Lower leg skin (tissue), 4 donors: Measurements from ENCODE around the gene STX16. TPM values are rescaled to one million over a fixed set of nuclear protein-coding genes. Genes with fewer than 3 reads are reported as not detected.

Experiments
- DNase-seq, 2 donors: peaks; one replicate each; pipeline ENCODE4 v3.0.0-alpha.2; 2019; ENCODE audit warnings: low spot score in 2 of 2
- H3K4me3 ChIP-seq: fragments of 200-600 bp; sonication (generic); 2 replicates; pipeline ENCODE4 v1.5.1; 2017; ENCODE audit warnings: mild to moderate bottlenecking, low read depth; ENCODE audit not compliant: poor library complexity, severe bottlenecking
- POLR2A ChIP-seq, 2 donors: fragments of 450-650 bp; IDR thresholded peaks; one replicate each; pipeline ENCODE4 v1.6.1; 2016 to 2017; ENCODE audit warnings: antibody characterized with exemption in 2 of 2, mild to moderate bottlenecking in 1 of 2, moderate library complexity in 1 of 2
- WGBS, 2 donors: methylation state at CpG; one replicate each; pipeline ENCODE4 v1.1.5; 2018; 5-methylcytosine and 5-hydroxymethylcytosine counted together
- intact Hi-C: fragments of 100-400 bp; cut with DNase I; formaldehyde crosslinking; loops from one replicate; pipeline ENCODE4 v1.15.0; 2023; ENCODE audit warnings: low total_unique reads
- total RNA-seq, 4 donors: library from RNA; depleted of rRNA; stranded (reverse); fragments of >200 nt; gene quantifications; one replicate each; pipeline ENCODE4 v1.1.0, GENCODE V29; 2016
- TF ChIP-seq, protein P1 (sequence below), 3 donors: fragments of 450-650 bp; IDR thresholded peaks; one replicate each; pipeline ENCODE4 v1.5.1; 2016; ENCODE audit warnings: antibody characterized with exemption in 3 of 3, mild to moderate bottlenecking in 3 of 3, moderate library complexity in 2 of 3

Gene STX16
- total RNA-seq, 4 donors from 2014 or later = 36.0 to 52.1 (median 44.2) TPM

DNA sequence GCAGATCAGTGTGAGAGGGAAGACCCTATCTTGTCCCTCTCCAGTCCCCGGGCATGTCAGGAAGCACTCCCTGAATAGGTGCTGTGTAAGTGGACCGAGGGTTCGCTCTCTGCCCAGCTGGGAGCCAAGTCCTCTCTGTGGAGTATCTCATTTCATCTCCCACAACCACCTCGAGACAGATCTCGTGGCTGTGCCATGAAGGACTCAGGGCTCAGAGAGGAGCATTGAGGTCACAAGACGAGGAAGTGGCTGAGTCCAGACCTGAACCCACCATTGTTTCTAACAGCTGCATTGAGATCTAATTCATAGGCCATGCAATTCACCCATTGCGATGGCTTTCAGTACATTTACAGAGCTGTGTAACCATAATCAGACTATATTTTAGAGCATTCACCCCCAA, 34.7 kb upstream of the STX16 start:
- H3K4me3 ChIP-seq = no peak overlapping the region
- intact Hi-C loops = no loop called here
- no peak for DNase-seq
- WGBS, 2 donors = 81 to 93% methylated on average over 7 of the region's 7 CpGs
- no peak for TF ChIP-seq POLR2A (IDR thresholded peaks at IDR 0.05)
- TF ChIP-seq, protein P1, sequence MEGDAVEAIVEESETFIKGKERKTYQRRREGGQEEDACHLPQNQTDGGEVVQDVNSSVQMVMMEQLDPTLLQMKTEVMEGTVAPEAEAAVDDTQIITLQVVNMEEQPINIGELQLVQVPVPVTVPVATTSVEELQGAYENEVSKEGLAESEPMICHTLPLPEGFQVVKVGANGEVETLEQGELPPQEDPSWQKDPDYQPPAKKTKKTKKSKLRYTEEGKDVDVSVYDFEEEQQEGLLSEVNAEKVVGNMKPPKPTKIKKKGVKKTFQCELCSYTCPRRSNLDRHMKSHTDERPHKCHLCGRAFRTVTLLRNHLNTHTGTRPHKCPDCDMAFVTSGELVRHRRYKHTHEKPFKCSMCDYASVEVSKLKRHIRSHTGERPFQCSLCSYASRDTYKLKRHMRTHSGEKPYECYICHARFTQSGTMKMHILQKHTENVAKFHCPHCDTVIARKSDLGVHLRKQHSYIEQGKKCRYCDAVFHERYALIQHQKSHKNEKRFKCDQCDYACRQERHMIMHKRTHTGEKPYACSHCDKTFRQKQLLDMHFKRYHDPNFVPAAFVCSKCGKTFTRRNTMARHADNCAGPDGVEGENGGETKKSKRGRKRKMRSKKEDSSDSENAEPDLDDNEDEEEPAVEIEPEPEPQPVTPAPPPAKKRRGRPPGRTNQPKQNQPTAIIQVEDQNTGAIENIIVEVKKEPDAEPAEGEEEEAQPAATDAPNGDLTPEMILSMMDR (IDR thresholded peaks at IDR 0.05) = no peak

DNA sequence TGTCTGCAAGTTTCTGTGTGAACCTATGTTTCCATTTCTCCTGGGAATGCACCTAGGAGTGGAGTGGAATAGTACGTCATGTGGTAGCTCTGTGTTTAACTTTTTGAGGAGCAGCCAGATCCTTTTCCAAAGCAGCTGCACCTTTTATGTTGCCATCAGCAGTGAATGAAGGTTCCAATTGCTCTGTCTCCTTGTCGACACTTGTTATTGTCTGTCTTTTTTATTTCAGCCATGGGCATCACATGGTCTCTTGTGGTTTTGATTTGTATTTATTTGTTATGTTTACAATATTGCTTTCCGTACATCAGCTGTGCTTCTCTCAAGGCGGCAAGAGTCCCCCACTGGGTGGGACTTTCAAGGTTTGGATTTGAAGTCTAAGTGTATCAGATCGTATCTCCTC, 33.9 kb upstream of the STX16 start:
- TF ChIP-seq, protein P1 (IDR thresholded peaks at IDR 0.05) = no peak
- no peak for TF ChIP-seq POLR2A (IDR thresholded peaks at IDR 0.05)
- DNase-seq = no peak
- intact Hi-C loops = no loop called here
- WGBS, 2 donors = 95 to 96% methylated on average over 5 of the region's 5 CpGs
- H3K4me3 ChIP-seq = no peak overlapping the region

DNA sequence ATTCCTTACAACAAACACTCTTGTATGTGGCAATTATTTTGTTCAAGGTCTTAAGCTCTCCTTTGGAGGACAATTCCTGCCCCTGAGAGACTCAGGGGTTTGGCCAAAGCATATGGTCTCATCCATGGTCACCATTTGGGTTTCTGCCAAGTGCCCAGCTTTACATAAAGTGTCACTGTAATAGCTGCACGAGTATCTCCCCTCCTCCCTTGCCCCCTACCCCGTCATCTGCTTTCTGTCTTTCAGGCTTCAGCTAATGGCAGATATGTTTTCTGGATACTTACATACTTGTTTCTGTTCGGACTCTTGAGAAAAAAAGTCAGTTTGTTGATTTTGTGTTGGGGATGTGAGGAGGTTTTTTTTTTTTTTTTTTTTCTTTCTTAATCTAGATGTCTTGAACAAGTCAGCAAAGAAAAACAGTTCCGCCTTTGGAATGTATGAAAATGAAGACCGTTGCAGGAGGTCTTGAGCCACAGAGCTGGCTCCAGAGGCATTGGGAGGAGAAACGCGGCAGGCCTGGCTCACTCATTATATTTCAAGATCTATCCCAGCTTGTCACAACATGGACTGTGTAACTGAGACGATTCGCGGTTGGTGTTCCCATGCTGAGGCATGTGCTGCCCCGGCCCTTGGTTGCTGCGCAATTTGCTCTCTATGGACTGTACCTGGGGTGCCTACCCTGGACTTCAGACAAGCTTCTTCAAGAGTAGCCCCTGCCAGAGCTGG, 32.6 kb upstream of the STX16 start:
- 32 to 40% methylated on average over 12 of the region's 12 CpGs for WGBS, 2 donors
- DNase-seq = no peak
- intact Hi-C loops = no loop called here
- no peak overlapping the region for H3K4me3 ChIP-seq
- TF ChIP-seq, protein P1 (IDR thresholded peaks at IDR 0.05) = no peak

DNA sequence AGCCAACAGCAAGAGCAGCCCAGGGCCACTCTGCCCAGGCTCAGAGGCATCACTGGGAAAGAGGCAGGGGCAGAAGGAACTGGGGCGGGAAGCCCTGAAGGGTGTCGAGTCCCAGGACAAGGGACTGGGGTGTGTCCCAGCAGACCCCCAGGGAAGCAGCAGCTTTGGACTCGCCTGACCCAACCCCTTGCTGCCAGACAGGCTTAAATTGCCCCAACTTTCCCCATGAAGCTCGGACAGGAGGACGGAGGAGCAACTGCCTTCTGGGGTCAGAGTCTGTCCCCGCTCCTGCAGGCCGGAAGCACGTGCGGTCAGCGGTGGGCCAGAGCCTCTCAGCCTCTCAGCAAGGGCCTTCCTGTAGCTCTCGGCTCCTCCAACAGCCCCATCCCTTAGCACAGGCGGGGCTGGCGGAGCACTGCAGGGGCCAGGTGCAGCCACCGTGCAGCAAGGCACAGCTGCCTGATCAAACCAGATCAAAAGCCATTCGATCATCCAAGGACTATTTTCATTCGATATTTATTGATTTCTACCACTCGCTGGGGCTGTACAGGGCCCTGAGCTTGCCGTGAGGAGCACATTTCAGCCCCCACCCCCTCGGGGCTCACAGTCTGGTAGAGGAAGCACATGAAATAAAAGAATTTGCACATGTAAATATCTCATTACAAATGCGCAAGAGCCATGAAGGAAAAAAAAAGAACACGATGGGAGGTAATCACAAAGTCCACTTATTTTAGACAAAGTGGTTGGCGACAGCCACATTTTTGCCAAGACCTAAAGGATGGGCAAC, 31.8 kb upstream of the STX16 start:
- intact Hi-C loops = no loop called here

DNA sequence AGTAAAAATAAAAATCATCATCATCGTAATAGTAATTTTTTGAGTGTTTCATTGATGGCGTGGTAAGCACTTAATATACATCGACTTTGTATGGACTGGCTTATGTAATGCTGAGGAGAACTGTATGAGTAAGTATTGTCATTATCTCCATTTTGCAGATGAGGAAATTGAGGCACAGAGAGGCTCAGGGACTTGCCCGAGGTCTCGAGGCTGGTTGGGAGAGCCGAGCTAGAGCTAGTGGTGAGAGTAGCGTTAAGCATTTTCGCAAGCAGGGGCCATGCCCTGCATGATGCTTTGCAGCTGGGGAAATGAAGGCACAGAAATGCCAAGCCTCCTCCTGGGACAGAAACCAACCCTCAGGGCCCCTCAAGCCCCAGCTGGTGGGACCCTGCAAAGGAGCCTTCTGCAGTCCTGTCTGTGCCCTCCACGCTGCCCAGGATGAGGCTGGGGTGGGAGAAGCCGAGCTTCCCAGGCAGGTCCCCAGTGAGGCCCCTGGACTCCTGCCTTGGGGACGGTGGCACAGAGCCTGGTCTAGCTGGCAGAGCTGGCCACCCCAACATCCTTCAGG, 31.1 kb upstream of the STX16 start:
- H3K4me3 ChIP-seq = no peak overlapping the region
- intact Hi-C loops = no loop called here
- DNase-seq = no peak
- no peak for TF ChIP-seq POLR2A (IDR thresholded peaks at IDR 0.05)
- TF ChIP-seq, protein P1 (IDR thresholded peaks at IDR 0.05) = no peak
- WGBS, 2 donors = 82 to 91% methylated on average over 8 to 11 of the region's 11 CpGs

More for the DNA sequence above, 31.8 kb upstream of the STX16 start:
- 55 to 66% methylated on average over 19 to 22 of the region's 22 CpGs for WGBS, 2 donors
- no peak for TF ChIP-seq POLR2A (IDR thresholded peaks at IDR 0.05)
- TF ChIP-seq, protein P1 (IDR thresholded peaks at IDR 0.05) = no peak
- no peak overlapping the region for H3K4me3 ChIP-seq
- no peak for DNase-seq
